Left ventricle myocardium inferior (tissue), 1 donor: Measurements from ENCODE around the gene COX19. TPM values are rescaled to one million over a fixed set of nuclear protein-coding genes. Genes with fewer than 3 reads are reported as not detected.

Experiments used
- DNase-seq: peaks from one replicate; pipeline ENCODE4 v3.0.0-alpha.2; 2020
- H3K27ac ChIP-seq: fragments of 200-600 bp; replicated peaks from 2 replicates; pipeline ENCODE4 v1.8.0; 2021
- H3K27me3 ChIP-seq: fragments of 200-600 bp; 2 replicates; pipeline ENCODE4 v1.8.0; 2021; ENCODE audit warnings: low read depth
- H3K36me3 ChIP-seq: fragments of 200-600 bp; 2 replicates; pipeline ENCODE4 v1.8.0; 2021
- H3K4me1 ChIP-seq: fragments of 200-600 bp; 2 replicates; pipeline ENCODE4 v1.8.0; 2021
- H3K4me3 ChIP-seq: fragments of 200-600 bp; 2 replicates; pipeline ENCODE4 v1.8.0; 2021; ENCODE audit warnings: mild to moderate bottlenecking, moderate library complexity
- H3K9me3 ChIP-seq: fragments of 200-600 bp; replicated peaks from 2 replicates; pipeline ENCODE4 v1.8.0; 2021
- intact Hi-C: fragments of 100-400 bp; cut with micrococcal nuclease; formaldehyde crosslinking; loops from one replicate; pipeline ENCODE4 v1.11.0; 2022
- total RNA-seq: library from RNA; stranded (reverse); fragmentation: NEBNext Ultra II Directional; extraction: Animal tissue kit (Norgen Biotek cat#: 25700); gene quantifications from one replicate; pipeline ENCODE4 v1.2.1, GENCODE V29; 2021
- TF ChIP-seq, protein P1 (sequence below): fragments of 200-600 bp; IDR thresholded peaks from 2 replicates; pipeline ENCODE4 v1.8.0; 2021; ENCODE audit warnings: antibody characterized with exemption, mild to moderate bottlenecking, borderline replicate concordance
- donor health status: DM: no; HTN: yes; CAD: no; lungs with severe emphysema.

The COX19 gene
- total RNA-seq, 1 donor from 2014 or later: 8.5 TPM

GRCh38 chr7:999941-1000935 is 24.9 kb upstream of the COX19 start:
- peaks cover 29% of the 10 kb centered on the region for H3K36me3 ChIP-seq
- intact Hi-C loops: no loop called here
- H3K4me3 ChIP-seq: no peak overlapping the region
- TF ChIP-seq, protein P1, sequence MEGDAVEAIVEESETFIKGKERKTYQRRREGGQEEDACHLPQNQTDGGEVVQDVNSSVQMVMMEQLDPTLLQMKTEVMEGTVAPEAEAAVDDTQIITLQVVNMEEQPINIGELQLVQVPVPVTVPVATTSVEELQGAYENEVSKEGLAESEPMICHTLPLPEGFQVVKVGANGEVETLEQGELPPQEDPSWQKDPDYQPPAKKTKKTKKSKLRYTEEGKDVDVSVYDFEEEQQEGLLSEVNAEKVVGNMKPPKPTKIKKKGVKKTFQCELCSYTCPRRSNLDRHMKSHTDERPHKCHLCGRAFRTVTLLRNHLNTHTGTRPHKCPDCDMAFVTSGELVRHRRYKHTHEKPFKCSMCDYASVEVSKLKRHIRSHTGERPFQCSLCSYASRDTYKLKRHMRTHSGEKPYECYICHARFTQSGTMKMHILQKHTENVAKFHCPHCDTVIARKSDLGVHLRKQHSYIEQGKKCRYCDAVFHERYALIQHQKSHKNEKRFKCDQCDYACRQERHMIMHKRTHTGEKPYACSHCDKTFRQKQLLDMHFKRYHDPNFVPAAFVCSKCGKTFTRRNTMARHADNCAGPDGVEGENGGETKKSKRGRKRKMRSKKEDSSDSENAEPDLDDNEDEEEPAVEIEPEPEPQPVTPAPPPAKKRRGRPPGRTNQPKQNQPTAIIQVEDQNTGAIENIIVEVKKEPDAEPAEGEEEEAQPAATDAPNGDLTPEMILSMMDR: no peak
- DNase-seq: no peak
- H3K4me1 ChIP-seq: peaks cover 8% of the 10 kb centered on the region
- H3K27me3 ChIP-seq: no peaks in the 10 kb centered on the region
- no peaks in the 10 kb centered on the region for H3K9me3 ChIP-seq
- H3K27ac ChIP-seq: no peak overlapping the region

DNA sequence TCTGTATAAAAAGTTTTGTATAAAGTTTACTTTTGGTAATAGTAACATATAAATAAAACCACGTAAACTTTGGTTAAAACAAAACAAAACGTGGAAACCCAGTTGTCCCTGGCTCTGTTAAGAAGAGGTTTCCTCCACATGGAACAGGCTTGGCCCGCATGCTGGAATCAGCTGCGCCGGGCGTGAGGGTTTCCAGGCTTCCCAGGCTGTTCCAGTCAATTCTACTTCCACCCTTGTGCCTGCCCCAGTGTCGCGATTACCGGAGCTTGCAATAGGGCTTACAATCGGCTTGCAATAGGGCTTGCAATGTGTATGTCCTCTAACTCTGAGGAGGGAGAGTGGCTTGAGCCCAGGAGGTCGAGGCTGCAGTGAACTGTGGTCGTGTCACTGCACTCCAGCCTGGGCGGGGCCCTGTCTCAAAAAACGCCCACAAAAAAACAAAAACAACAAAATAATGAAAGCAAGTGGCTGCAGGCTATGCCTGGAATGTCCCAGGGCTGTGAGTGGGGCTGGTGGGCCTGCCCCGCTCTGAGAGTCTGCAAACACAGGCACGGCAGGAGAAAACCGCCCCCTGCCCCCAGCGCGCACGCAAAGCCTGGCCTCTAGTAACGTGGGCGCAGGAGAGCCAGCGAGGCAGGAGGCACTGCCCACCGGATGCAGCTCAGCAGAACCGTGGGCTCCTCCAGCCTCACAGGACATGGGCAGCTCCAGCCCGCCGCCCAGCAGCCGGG is 24.0 kb upstream of the COX19 start:
- TF ChIP-seq, protein P1: no peak
- intact Hi-C loops: no loop called here

GRCh38 chr7:997404-998395 is 22.4 kb upstream of the COX19 start:
- H3K4me1 ChIP-seq: peaks cover 9% of the 10 kb centered on the region
- no peak overlapping the region for H3K4me3 ChIP-seq
- no peak for DNase-seq
- no peak overlapping the region for H3K27ac ChIP-seq
- intact Hi-C loops: no loop called here
- no peaks in the 10 kb centered on the region for H3K9me3 ChIP-seq
- no peaks in the 10 kb centered on the region for H3K27me3 ChIP-seq
- peaks cover 29% of the 10 kb centered on the region for H3K36me3 ChIP-seq
- TF ChIP-seq, protein P1: no peak

More for the DNA sequence above, 24.0 kb upstream of the COX19 start:
- no peak for DNase-seq
- no peaks in the 10 kb centered on the region for H3K9me3 ChIP-seq
- no peaks in the 10 kb centered on the region for H3K27me3 ChIP-seq
- H3K4me3 ChIP-seq: no peak overlapping the region
- no peak overlapping the region for H3K27ac ChIP-seq
- H3K4me1 ChIP-seq: peaks cover 4% of the 10 kb centered on the region
- peaks cover 29% of the 10 kb centered on the region for H3K36me3 ChIP-seq

- intact Hi-C loops: no loop called here
These were observed 20.9 kb upstream of the COX19 start for GRCh38 chr7:996079-996872.

More at GRCh38 chr7:996079-996872, 20.9 kb upstream of the COX19 start:
- TF ChIP-seq, protein P1: no peak
- Histone ChIP-seq H3K36me3 (peaks cover 29% of the 10 kb centered on the region), H3K27me3 (no peaks in the 10 kb centered on the region), H3K27ac (no peak overlapping the region), H3K4me3 (no peak overlapping the region), H3K4me1 (peaks cover 15% of the 10 kb centered on the region), H3K9me3 (no peaks in the 10 kb centered on the region)
- DNase-seq: no peak
